Endothelial cell of umbilical vein (primary cell): Measurements from ENCODE around the gene CNTROB.

Experiments used
- EZH2 ChIP-seq: IDR thresholded peaks from 2 replicates; pipeline ENCODE4 v1.6.1; 2012; ENCODE audit warnings: borderline replicate concordance, low read depth, mild to moderate bottlenecking, moderate library complexity, low read length, inconsistent platforms; ENCODE audit not compliant: severe bottlenecking
- FOS ChIP-seq: IDR thresholded peaks from 2 replicates; pipeline ENCODE4 v1.6.1; 2011; ENCODE audit warnings: mild to moderate bottlenecking, low read length, moderate library complexity, borderline replicate concordance; ENCODE audit not compliant: insufficient read depth
- JUN ChIP-seq: IDR thresholded peaks from 2 replicates; pipeline ENCODE4 v1.6.1; 2011; ENCODE audit warnings: borderline replicate concordance, low read depth; ENCODE audit not compliant: insufficient read length, insufficient read depth
- MYC ChIP-seq: IDR thresholded peaks from one replicate; pipeline ENCODE4 v1.6.1; 2011; ENCODE audit warnings: mild to moderate bottlenecking, low read depth, low read length
- POLR2A ChIP-seq: IDR thresholded peaks from 2 replicates; pipeline ENCODE4 v1.6.1; 2012; ENCODE audit warnings: low read depth, mild to moderate bottlenecking, control low read depth, low read length
- POLR2AphosphoS5 ChIP-seq: IDR thresholded peaks from 2 replicates; pipeline ENCODE4 v1.6.1; 2012; ENCODE audit warnings: low read depth, mild to moderate bottlenecking, control low read depth, low read length, moderate library complexity; ENCODE audit not compliant: insufficient read depth
- TF ChIP-seq, protein P1 (sequence below), 2 donors: IDR thresholded peaks; 1 replicate in 1 of 2; 2 replicates in 1 of 2; pipeline ENCODE4 v1.5.1; 2011; ENCODE audit warnings: low read length in 2 of 2, mild to moderate bottlenecking in 2 of 2, moderate library complexity in 2 of 2, control low read depth in 1 of 2, inconsistent platforms in 1 of 2, low read depth in 1 of 2; ENCODE audit not compliant: insufficient read depth in 1 of 2; ENCODE audit errors: extremely low read depth in 1 of 2
- TF ChIP-seq, protein P2 (sequence below): IDR thresholded peaks from 2 replicates; pipeline ENCODE4 v1.6.1; 2011; ENCODE audit not compliant: insufficient read depth, insufficient read length

- TF ChIP-seq, protein P1, sequence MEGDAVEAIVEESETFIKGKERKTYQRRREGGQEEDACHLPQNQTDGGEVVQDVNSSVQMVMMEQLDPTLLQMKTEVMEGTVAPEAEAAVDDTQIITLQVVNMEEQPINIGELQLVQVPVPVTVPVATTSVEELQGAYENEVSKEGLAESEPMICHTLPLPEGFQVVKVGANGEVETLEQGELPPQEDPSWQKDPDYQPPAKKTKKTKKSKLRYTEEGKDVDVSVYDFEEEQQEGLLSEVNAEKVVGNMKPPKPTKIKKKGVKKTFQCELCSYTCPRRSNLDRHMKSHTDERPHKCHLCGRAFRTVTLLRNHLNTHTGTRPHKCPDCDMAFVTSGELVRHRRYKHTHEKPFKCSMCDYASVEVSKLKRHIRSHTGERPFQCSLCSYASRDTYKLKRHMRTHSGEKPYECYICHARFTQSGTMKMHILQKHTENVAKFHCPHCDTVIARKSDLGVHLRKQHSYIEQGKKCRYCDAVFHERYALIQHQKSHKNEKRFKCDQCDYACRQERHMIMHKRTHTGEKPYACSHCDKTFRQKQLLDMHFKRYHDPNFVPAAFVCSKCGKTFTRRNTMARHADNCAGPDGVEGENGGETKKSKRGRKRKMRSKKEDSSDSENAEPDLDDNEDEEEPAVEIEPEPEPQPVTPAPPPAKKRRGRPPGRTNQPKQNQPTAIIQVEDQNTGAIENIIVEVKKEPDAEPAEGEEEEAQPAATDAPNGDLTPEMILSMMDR (IDR thresholded peaks at IDR 0.05; ENCODE audit: extremely low read depth in 1 of 2, insufficient read depth in 1 of 2, low read depth in 1 of 2, low read length in 2 of 2): peak in 1 of 2 donors; percentile 6
- TF ChIP-seq, protein P2, sequence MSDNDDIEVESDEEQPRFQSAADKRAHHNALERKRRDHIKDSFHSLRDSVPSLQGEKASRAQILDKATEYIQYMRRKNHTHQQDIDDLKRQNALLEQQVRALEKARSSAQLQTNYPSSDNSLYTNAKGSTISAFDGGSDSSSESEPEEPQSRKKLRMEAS: no peak
- TF ChIP-seq POLR2A (no peak), POLR2AphosphoS5 (no peak), JUN (no peak), EZH2 (no peak), FOS (no peak), MYC (no peak)
These were observed 40.3 kb downstream of the CNTROB start for GRCh38 chr17:7972131-7972785.
